GM18526 (cell line): ENCODE measurements around the gene IKBIP.

Experiments used
- POLR2A ChIP-seq: IDR thresholded peaks from 3 replicates; pipeline ENCODE4 v1.6.1; 2011; ENCODE audit not compliant: insufficient read length; ENCODE audit errors: extremely low read depth

The IKBIP gene

GRCh38 chr12:98645572-98646067, 1.0 kb upstream of the IKBIP start:
- TF ChIP-seq POLR2A = no peak

GRCh38 chr12:98644433-98644711, 216 bp downstream of the IKBIP start:
- no peak for TF ChIP-seq POLR2A

- TF ChIP-seq POLR2A = no peak
Measured at GRCh38 chr12:98639491-98639890, 5.1 kb downstream of the IKBIP start.

- TF ChIP-seq POLR2A = no peak
Measured at GRCh38 chr12:98638009-98638408, 6.6 kb downstream of the IKBIP start.

- no peak for TF ChIP-seq POLR2A
Measured at GRCh38 chr12:98637068-98637467, 7.5 kb downstream of the IKBIP start.

GRCh38 chr12:98635657-98636323, 8.8 kb downstream of the IKBIP start:
- TF ChIP-seq POLR2A = no peak

- TF ChIP-seq POLR2A = no peak
Measured at GRCh38 chr12:98618952-98619351, 25.6 kb downstream of the IKBIP start.

GRCh38 chr12:98612696-98613334, 31.8 kb downstream of the IKBIP start:
- TF ChIP-seq POLR2A = no peak

GRCh38 chr12:98610596-98610995, 34.0 kb downstream of the IKBIP start:
- TF ChIP-seq POLR2A = no peak

- no peak for TF ChIP-seq POLR2A
Measured at GRCh38 chr12:98606359-98606988, 38.1 kb downstream of the IKBIP start.

- TF ChIP-seq POLR2A = no peak
Measured at GRCh38 chr12:98601924-98602323, 42.7 kb downstream of the IKBIP start.

GRCh38 chr12:98595243-98595988, 49.2 kb downstream of the IKBIP start:
- TF ChIP-seq POLR2A = no peak

GRCh38 chr12:98594050-98594835, 50.3 kb downstream of the IKBIP start:
- no peak for TF ChIP-seq POLR2A

- TF ChIP-seq POLR2A = peak; percentile 99
Measured at GRCh38 chr12:98593351-98594049, 51.1 kb downstream of the IKBIP start, which contains the start of gene SLC25A3. SLC25A3 (plus strand) TSS chr12:98593686; CDS start chr12:98593979, 293 bp downstream.
